Fibroblast of skin of scalp (primary cell): ENCODE results near the gene IPO9.
"Not testable (repeated sequence)": the region's sequence is repeated elsewhere in the genome, so short reads cannot be mapped to it uniquely, and the experiment has no call there.

Experiments
- DNase-seq: peaks from one replicate; pipeline ENCODE4 v3.0.0-alpha.2; 2013

The IPO9 gene

DNA sequence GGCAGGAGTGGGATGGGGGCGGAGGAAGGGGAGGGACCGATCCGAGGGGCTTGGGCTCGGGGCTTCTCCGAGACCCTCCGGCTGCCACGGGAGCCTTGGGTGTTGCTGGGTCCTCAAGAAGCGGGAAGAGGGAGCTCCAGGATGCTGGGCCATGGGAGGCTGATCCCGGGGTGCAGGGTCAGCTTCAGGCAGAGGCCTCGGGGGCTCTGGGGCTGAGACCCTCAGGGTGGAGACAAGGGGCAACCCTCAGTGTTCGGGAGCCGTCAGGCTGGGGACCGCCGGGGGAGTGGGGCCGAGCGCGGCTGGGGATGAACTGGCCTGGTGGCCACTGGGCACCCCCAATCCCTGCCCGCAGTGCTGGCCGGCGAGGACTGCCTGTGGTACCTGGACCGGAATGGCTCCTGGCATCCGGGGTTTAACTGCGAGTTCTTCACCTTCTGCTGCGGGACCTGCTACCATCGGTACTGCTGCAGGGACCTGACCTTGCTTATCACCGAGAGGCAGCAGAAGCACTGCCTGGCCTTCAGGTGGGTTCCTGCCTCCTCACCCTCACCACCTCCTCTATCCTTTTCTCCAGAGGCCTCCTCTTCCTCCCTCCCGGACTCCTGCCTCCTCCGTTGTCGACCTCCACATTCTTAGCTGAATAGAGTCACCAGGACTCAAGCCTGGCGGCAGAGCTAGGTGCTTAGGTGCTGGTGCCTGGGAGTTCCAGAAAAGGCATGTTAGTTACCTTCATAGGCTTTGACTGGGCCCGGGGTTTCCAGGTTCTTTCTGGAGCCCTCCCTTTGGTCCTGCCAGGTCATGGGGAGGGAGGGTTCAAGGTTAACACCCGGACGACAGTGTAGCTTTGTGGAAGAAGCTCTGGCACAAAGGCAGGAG is 60.4 kb downstream of the IPO9 start:
- no peak for DNase-seq

- no peak for DNase-seq
Measured at GRCh38 chr1:201890223-201890622, 61.3 kb downstream of the IPO9 start.

DNA sequence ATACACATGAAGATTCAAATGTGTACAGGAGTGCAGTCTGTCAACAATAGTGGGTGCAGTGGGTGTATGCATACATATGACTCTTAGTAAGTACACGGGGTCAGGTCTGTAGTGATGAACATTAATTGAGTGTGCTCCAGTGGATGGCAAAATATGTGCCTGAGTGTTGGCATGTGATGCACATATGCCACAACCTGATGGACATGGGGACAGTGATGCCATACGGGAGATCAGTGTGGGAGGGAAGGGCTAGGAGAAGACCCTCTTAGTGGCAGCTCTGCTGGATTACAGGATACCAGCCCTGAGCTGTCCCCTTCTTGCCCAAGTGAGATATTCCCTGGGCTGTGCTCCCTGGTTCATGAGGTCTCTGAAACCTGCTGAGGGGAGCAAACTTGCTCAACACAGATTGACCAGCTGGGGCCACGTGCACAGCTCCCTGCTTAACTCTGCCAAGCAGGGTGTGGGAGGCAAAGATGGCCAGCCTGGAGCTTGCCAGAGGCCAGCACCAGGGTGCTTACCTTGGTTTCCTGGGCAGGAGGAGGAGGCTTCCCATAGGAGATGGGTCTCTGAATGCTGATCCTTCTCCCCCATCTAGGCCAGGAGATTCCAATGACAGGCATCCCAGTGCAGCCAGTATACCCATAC is 62.0 kb downstream of the IPO9 start:
- DNase-seq, result no peak

GRCh38 chr1:201891451-201892045 is 62.6 kb downstream of the IPO9 start:
- no peak for DNase-seq

DNA sequence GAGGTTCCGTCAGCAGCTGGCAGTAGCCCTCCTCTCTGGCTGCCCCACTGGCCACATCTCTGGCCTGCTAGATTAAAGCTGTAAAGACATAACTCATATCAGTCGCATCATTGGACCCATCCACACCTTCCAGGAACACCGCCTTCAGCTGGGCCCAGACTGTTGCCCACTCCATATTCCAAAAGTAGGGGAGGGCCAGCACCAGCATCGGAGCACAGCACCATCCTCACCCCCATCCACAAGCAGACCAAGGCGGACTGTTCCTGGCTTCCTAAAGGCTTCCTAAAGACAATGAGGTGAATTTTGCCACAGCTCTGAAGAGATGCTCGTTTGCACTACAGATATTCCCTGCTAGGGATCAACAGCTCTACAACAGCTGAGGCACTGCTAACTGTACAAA is 63.3 kb downstream of the IPO9 start:
- DNase-seq, result no peak

- DNase-seq, result no peak
Measured at GRCh38 chr1:201893431-201893830, 64.5 kb downstream of the IPO9 start.

DNA sequence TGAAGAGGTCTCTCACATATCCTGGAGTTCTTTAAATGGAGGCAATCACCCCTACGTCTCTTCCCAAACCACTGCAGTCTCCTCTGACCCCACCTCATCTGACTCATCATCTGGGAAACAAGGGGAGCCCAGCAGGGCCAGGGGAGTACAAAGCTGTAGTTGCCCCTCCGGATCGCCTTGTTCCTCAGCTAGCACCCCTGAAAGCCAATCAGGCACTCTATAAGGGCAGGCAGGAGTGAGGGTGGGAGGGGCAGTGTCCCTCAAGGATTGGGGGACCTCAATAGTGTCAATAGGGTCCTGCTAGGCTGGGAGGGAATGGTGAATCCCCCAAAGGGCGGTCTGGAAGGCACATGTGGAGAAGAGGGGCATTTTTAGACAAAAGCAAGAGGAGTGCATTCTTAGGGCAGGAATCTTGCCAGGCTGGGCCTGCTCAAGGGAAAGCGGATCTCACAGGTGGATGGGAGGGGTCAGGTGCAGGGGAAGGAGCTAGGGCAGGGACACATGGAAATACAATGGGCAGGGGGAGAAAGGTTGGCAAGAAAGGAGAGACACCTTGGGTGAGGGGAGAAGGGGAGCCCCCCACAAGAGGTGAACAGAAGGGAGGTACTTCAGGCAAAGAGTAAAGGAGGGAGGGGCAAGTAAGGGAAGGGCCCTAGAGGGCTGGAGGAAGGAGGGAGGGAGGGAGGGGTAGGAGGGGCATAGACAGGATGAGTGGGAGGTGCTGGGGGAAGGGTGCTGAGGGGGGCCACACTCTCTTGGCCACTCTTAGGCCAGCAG is 65.6 kb downstream of the IPO9 start:
- DNase-seq, result no peak

- no peak for DNase-seq
Measured at GRCh38 chr1:201895120-201895665, 66.2 kb downstream of the IPO9 start.

DNA sequence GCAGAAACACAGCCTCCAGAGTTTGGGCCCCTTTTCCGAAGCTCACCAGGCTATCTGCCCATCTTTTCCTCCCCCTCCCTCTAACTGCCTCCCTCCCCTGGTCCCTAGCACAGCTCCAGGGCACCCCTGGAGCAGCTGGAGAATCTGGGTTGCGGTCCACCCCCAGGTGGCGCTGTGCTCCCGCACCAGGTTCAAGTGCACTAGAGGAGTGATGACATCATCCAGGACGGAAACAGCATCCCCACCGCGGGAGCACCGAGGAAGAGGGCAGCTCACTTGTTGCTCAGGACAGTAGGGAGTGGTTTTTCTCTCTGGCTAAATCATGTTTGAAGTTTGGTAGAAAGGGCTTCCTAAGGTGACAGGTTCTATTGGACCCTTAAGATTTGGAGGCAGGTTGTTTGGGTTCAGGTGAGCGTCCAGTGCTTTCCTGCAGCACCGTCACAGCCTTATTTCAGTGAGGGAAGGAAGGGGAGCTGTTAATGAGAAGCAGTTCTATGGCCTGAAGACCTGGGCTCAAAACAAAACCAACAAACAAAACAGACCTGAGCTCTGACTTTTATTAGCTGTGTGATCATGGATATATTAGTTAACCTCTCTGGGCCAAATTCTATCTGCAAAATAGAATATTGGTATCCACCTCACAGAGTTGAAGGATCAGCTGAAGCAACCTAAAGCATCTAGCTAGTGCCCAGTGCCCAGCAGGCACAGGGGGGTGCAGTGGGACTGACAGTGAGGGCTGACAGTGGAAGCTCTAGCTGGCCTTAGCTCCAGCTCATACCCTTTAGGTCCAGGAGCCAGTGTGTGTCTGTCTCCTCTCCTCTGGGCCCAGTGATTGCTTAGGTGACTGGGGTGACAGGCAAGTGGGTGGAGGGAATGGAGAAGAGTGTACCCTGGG is 67.2 kb downstream of the IPO9 start:
- peak; percentile 93 for DNase-seq

GRCh38 chr1:201896951-201897391 is 68.0 kb downstream of the IPO9 start:
- DNase-seq, result peak; percentile 92

GRCh38 chr1:201898240-201898894 is 69.4 kb downstream of the IPO9 start:
- DNase-seq, result no peak

GRCh38 chr1:201898992-201899391 is 70.0 kb downstream of the IPO9 start:
- no peak for DNase-seq

- no peak for DNase-seq
Measured at GRCh38 chr1:201899683-201900429, 70.9 kb downstream of the IPO9 start.

DNA sequence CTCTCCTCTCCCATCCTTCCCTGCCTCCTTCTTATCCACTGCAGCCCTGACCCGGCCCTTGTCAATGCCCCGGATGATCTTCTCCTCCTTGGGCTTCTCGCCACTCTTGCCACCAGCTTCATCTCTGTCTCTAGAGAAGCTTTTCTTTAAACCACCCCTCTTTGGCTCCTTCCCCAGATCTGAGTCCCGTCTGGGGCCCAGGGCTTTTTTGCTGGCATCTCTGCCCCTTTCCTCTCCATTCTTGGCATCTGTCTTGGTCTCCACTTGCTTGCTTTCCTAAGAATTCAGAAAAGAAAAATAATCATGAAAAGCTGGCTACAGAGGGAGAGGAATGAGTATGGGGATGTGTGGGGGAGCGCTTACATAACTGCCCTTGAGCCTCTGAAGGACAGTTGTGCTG is 71.5 kb downstream of the IPO9 start:
- DNase-seq, result no peak

DNA sequence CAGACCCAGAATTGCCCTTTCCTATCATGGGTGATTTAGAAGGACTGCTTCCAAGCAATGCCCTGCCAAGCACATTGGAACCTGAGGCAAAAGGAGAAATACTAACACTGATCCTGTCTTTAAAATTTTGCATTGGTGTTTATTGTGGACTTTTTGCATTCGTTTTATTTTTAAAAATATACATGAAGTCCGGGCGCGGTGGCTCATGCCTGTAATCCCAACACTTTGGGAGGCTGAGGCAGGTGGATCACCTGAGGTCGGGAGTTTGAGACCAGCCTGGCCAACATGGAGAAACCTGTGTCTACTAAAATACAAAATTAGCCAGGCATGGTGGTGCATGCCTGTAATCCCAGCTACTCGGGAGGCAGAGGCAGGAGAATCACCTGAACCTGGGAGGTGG is 72.1 kb downstream of the IPO9 start:
- not testable (repeated sequence) for DNase-seq

DNA sequence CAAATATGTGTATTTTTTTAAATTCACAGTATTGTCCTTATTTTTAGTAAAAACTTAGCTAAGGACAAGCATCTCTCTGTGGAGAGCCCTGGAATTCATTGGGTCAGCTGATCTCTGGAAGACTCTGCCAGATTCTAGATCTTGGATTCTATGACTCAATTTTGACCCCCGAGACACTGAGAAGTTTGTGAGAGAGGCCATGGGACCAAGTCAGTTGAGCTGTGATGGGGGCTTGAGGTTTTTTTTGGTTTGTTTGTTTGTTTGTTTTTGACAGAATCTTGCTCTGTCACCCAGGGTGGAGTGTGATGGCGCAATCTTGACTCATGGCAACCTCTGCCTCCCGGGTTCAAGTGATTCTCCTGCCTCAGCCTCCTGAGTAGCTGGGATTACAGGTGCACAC is 73.2 kb downstream of the IPO9 start:
- peak; percentile 72 for DNase-seq

DNA sequence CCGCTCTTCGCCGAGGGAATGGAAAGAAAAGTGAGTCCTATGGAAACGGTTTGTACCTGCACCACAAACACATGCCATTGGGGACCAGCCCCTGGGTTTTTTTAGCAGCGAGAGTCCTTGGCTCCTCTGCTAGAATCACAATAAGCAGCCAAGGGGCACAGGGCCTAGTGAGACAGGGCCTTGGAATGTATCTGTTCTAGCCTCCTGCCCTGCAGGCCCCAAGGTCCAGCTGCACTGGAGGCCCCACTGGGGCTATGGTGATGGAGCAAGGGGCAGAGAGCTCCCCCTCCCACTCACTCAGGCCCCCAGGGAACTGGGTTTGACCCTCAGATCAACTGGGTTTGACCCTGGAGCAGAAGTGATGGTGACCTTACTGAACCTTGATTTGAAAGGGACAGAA is 74.2 kb downstream of the IPO9 start:
- peak; percentile 77 for DNase-seq

DNA sequence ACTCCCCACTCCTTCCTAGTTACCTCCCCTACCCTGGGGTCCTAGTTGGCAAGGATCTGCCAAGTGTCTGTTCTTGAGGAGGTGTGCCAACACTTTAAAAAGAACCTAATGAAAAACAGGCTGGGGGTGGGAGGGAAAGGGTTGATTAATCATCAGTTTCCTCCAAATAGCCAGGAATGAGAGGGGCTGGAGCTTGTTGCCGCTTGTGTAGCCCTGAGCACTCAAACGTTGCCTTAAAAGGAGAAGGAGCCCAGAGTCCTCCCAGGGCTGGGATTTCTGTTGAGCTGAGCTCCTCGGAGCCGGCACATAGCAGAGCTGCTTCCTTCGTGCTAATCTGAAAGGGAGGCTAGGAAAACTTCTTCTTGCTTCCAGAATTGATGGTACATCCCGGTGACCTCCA is 75.6 kb downstream of the IPO9 start:
- DNase-seq, result peak; percentile 99

DNA sequence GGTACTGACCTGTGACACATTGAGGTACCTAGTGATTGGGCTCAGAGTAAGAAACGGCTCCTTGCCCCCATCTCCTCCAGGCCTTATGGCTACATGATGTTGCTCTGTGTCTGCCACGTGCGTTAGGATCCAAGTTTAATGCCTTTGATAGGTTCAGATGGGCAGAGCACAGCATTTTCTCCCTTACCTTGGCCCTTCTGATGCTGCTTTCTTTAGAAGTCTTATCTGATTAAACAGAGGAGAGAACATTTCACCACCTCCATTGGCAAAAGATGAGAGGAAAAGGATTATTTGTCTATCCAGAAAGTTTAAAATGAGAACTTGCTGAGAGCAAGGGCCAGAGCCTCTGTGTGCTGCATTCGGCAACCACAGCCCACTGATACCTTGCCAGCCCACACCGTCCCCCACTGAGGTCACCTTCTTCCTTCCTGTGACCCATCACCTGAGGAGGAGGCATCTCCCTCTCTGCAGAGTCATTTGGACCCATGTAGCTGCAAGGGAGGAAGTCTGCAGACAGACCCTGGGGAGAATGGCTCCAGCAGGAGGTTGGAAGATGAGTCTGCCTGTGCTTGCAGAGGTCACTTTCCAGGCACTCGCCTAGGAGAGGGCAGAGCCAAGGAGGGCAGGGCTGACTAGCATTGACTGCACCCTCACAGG is 76.4 kb downstream of the IPO9 start:
- DNase-seq, result no peak

DNA sequence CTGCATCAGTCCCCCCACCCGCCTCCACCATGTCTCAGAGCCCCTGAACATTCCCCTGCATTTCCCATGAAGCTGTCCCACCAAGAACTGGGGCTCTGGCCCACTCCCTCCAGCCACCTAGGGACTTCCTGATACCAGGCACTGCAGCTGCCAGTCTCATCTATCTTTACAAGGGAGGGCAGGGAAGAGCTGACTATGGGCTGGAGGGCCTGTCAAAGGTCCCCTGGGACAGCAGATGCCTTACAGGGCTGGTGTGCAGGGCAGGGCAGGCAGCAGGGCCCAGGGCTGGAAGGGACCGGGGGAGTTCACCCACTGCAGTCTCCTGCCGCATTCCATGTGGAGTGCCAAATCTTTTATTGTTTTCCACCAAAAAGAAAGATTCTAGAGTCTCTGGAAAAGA is 77.4 kb downstream of the IPO9 start:
- DNase-seq, result peak; percentile 48
